MCF 10A (cell line): ENCODE measurements around the gene MTFMT. TPM values are rescaled to one million over a fixed set of nuclear protein-coding genes. Genes with fewer than 3 reads are reported as not detected.
A peak's percentile ranks its signal among the peaks of the same experiment; 100 is the strongest.

Experiments used
- Bru-seq: library from RNA; stranded (reverse); fragments of 400-500 nt; gene quantifications from one replicate; lab custom pipeline; 2021; lab: Mats Ljungman, UMichigan
- BruChase-seq, 2 experiments: library from RNA; stranded (reverse); fragments of 400-500 nt; gene quantifications; one replicate each; lab custom pipeline; 2021; lab: Mats Ljungman, UMichigan
- BruUV-seq: library from RNA; stranded (reverse); fragments of 400-500 nt; replicated peaks from 2 replicates; lab custom pipeline; 2021; lab: Mats Ljungman, UMichigan
- CTCF ChIA-PET: fragments of 300-600 bp; sonication (Branson Sonifier 250); formaldehyde crosslinking; extraction: SDS; loops from one replicate; lab custom pipeline; 2021; ENCODE audit warnings: antibody characterized with exemption, inconsistent platforms; lab: Yijun Ruan, JAX
- POLR2A ChIA-PET: fragments of 300-600, 350-650 bp; sonication (Branson Sonifier 250); formaldehyde crosslinking; extraction: SDS; loops from one replicate; lab custom pipeline; 2020; ENCODE audit warnings: antibody characterized with exemption, inconsistent platforms; lab: Yijun Ruan, JAX
- DNase-seq: peaks from one replicate; pipeline ENCODE4 v3.0.0-alpha.2; 2018; ENCODE audit not compliant: unreplicated experiment
- H3K27ac Mint-ChIP-seq: one replicate; pipeline ENCODE4 v1.8.0; 2022; ENCODE audit warnings: mild to moderate bottlenecking, low read depth, mixed read lengths; ENCODE audit not compliant: unreplicated experiment
- H3K27me3 Mint-ChIP-seq: one replicate; pipeline ENCODE4 v1.8.0; 2022; ENCODE audit warnings: mixed read lengths; ENCODE audit not compliant: insufficient read depth, unreplicated experiment
- H3K36me3 Mint-ChIP-seq: one replicate; pipeline ENCODE4 v1.8.0; 2022; ENCODE audit warnings: mild to moderate bottlenecking, moderate library complexity, mixed read lengths; ENCODE audit not compliant: insufficient read depth, unreplicated experiment
- H3K4me1 Mint-ChIP-seq: one replicate; pipeline ENCODE4 v1.8.0; 2022; ENCODE audit warnings: mixed read lengths; ENCODE audit not compliant: insufficient read depth, unreplicated experiment
- H3K4me3 Mint-ChIP-seq: one replicate; pipeline ENCODE4 v1.8.0; 2022; ENCODE audit warnings: mild to moderate bottlenecking, moderate library complexity, mixed read lengths; ENCODE audit not compliant: unreplicated experiment
- H3K9me3 Mint-ChIP-seq: one replicate; pipeline ENCODE4 v1.8.0; 2022; ENCODE audit warnings: mixed read lengths; ENCODE audit not compliant: unreplicated experiment
- CTCF ChIP-seq: fragments of 200-600 bp; IDR thresholded peaks from one replicate; pipeline ENCODE4 v1.8.0; 2022; ENCODE audit warnings: antibody characterized with exemption, mild to moderate bottlenecking; ENCODE audit not compliant: unreplicated experiment
- intact Hi-C: fragments of 100-400 bp; cut with micrococcal nuclease; formaldehyde crosslinking; loops from 2 replicates; pipeline ENCODE4 v1.14.1; 2022
- long read RNA-seq: library from polyadenylated mRNA; stranded (forward); transcript quantifications from one replicate; pipeline ENCODE4 v2.0.0, GENCODE V29; 2022
- total RNA-seq: library from RNA; stranded (reverse); gene quantifications from 2 replicates; pipeline ENCODE4 v1.2.3, GENCODE V29; 2022

MTFMT gene
- total RNA-seq: 14.9 and 15.9 TPM in 2 replicates
- Bru-seq, nascent RNA: percentile 72 among the genes with signal in this experiment
- percentile 65 among the genes with signal in this experiment for BruChase-seq, experiment 1, labeled RNA remaining after a 6-hour chase
- BruChase-seq, experiment 2, labeled RNA remaining after a 2-hour chase: percentile 73 among the genes with signal in this experiment
- long read RNA-seq, transcript MTFMT-201 (9 exons, 2,734 nt): major isoform, 28 of 38 reads
- long read RNA-seq, partial matches to known transcripts: 1 of 38 reads
- long read RNA-seq, other reads (novel, unspliced or antisense): 8 of 38 reads

- intact Hi-C loops: no loop called here
- TF ChIP-seq CTCF: no peak
Observed at GRCh38 chr15:65028921-65029735, at the start of gene MTFMT. MTFMT (minus strand) TSS chr15:65029639; CDS start chr15:65029613, 26 bp downstream.

GRCh38 chr15:65077981-65078352 is 48.5 kb upstream of the MTFMT start:
- Mint-ChIP-seq H3K27me3 (peaks cover 9% of the 10 kb centered on the region), H3K4me3 (no peak overlapping the region), H3K4me1 (peaks cover 7% of the 10 kb centered on the region), H3K27ac (no peak overlapping the region), H3K36me3 (no peaks in the 10 kb centered on the region), H3K9me3 (no peaks in the 10 kb centered on the region)
- no peak for TF ChIP-seq CTCF
- intact Hi-C loops: no loop called here
- BruUV-seq: no TSS peak
- no peak for DNase-seq
- ChIA-PET CTCF (no interaction called here), POLR2A (no interaction called here)

More at GRCh38 chr15:65028921-65029735, at the start of gene MTFMT:
- CTCF ChIA-PET: interaction anchor here (0.6 to 0.9 kb wide), 2 partner anchors 151 to 376 kb away, joined by 3 read pairs; no protein-coding TSS in a partner anchor
- peak within 1 kb of the TSS; percentile 73 for H3K4me3 Mint-ChIP-seq
- peak; percentile 84 for DNase-seq
- peak within 1 kb of the TSS; percentile 5 for H3K27ac Mint-ChIP-seq
- no peaks in the 10 kb centered on the region for H3K27me3 Mint-ChIP-seq
- BruUV-seq: no TSS peak
- POLR2A ChIA-PET: interaction anchor here (1.5 kb wide), 1 partner anchor 39 kb away, joined by 4 read pairs; the partner anchor contains the start of gene SPG21
- H3K36me3 Mint-ChIP-seq: peaks cover 20% of the 10 kb centered on the region
- no peaks in the 10 kb centered on the region for H3K9me3 Mint-ChIP-seq
- peaks cover 27% of the 10 kb centered on the region for H3K4me1 Mint-ChIP-seq

- DNase-seq: no peak
- intact Hi-C loops: no loop called here
- no peaks in the 10 kb centered on the region for H3K36me3 Mint-ChIP-seq
- no peak for TF ChIP-seq CTCF
- H3K27ac Mint-ChIP-seq: no peak overlapping the region
- peaks cover 4% of the 10 kb centered on the region for H3K27me3 Mint-ChIP-seq
- no peak overlapping the region for H3K4me3 Mint-ChIP-seq
- CTCF ChIA-PET: no interaction called here
- peaks cover 1% of the 10 kb centered on the region for H3K4me1 Mint-ChIP-seq
- H3K9me3 Mint-ChIP-seq: no peaks in the 10 kb centered on the region
- POLR2A ChIA-PET: no interaction called here
- BruUV-seq: no TSS peak
Observed at GRCh38 chr15:65077291-65077980, 48.0 kb upstream of the MTFMT start.
